Measurements from ENCODE around the gene RPL28. TPM values are rescaled to one million over a fixed set of nuclear protein-coding genes. Genes with fewer than 3 reads are reported as not detected.

RPL28 gene
- total and polyA plus RNA-seq, 4 donors: 116 to 535 (median 164) TPM

GRCh38 chr19:55368106-55368505 is 17.6 kb upstream of the RPL28 start:
- WGBS: 75% methylated on average over 16 of the region's 16 CpGs
- H3K27me3 ChIP-seq (ENCODE audit: control insufficient read depth in 4 of 4, insufficient read depth in 4 of 4, low read length in 3 of 4): peaks cover 0 to 11% (median 7%) of the 10 kb centered on the region in 4 donors

GRCh38 chr19:55368701-55369563 is 16.8 kb upstream of the RPL28 start:
- WGBS: 9% methylated on average over 53 of the region's 54 CpGs
- no peak for DNase-seq (ENCODE audit: low spot score)
- H3K4me3 ChIP-seq (ENCODE audit: low read depth in 1 of 3, low read length in 3 of 3): peak overlapping the region in 1 of 3 donors; percentile 4

More at GRCh38 chr19:55368106-55368505, 17.6 kb upstream of the RPL28 start:
- Histone ChIP-seq H3K9ac (ENCODE audit: low read depth in 1 of 2, low read length in 2 of 2) (no peak overlapping the region), H3K4me3 (ENCODE audit: low read depth in 1 of 3, low read length in 3 of 3) (no peak overlapping the region), H3K4me1 (ENCODE audit: control insufficient read depth in 4 of 4, insufficient read depth in 4 of 4, low read length in 3 of 4) (peaks cover 0 to 9% (median 1%) of the 10 kb centered on the region in 4 donors), H3K27ac (ENCODE audit: low read depth in 1 of 2, low read length in 2 of 2) (no peak overlapping the region), H3K36me3 (ENCODE audit: control insufficient read depth in 4 of 4, insufficient read depth in 3 of 4, low read depth in 1 of 4, low read length in 3 of 4) (no peaks in the 10 kb centered on the region), H3K9me3 (ENCODE audit: control insufficient read depth in 4 of 4, low read length in 3 of 4) (no peaks in the 10 kb centered on the region)
- no peak for DNase-seq (ENCODE audit: low spot score)
- TF ChIP-seq CTCF (IDR thresholded peaks at IDR 0.05; ENCODE audit: low read depth, low read length, missing input control) (no peak), FOXA2 (IDR thresholded peaks at IDR 0.05) (no peak), FOXA1 (IDR thresholded peaks at IDR 0.05) (no peak), GABPA (IDR thresholded peaks at IDR 0.05 in 1 of 2, conservative IDR thresholded peaks at IDR 0.05 in 1 of 2) (no peak), RXRA (IDR thresholded peaks at IDR 0.05) (no peak)

More at GRCh38 chr19:55368701-55369563, 16.8 kb upstream of the RPL28 start:
- no peak for TF ChIP-seq HNF4A (conservative IDR thresholded peaks at IDR 0.05)
- TF ChIP-seq ATF3 (IDR thresholded peaks at IDR 0.05): no peak
- TF ChIP-seq TAF1 (conservative IDR thresholded peaks at IDR 0.05): no peak
- no peak for TF ChIP-seq EGR1 (IDR thresholded peaks at IDR 0.05; ENCODE audit: low read depth in 2 of 2)
- TF ChIP-seq FOXA1 (IDR thresholded peaks at IDR 0.05): no peak
- TF ChIP-seq GABPA (IDR thresholded peaks at IDR 0.05 in 1 of 2, conservative IDR thresholded peaks at IDR 0.05 in 1 of 2): no peak
- no peak for TF ChIP-seq SP1 (IDR thresholded peaks at IDR 0.05)
- TF ChIP-seq HNF4G (IDR thresholded peaks at IDR 0.05): no peak
- no peak for TF ChIP-seq RAD21 (IDR thresholded peaks at IDR 0.05)
- TF ChIP-seq ZBTB33 (IDR thresholded peaks at IDR 0.05): no peak
- TF ChIP-seq RXRA (IDR thresholded peaks at IDR 0.05): no peak
- TF ChIP-seq REST (IDR thresholded peaks at IDR 0.05): no peak
- TF ChIP-seq FOXA2 (IDR thresholded peaks at IDR 0.05): no peak
- no peak for TF ChIP-seq MAX (IDR thresholded peaks at IDR 0.05)
- no peak for TF ChIP-seq CTCF (IDR thresholded peaks at IDR 0.05; ENCODE audit: low read depth, low read length, missing input control)
- Histone ChIP-seq H3K27ac (ENCODE audit: low read depth in 1 of 2, low read length in 2 of 2) (no peak overlapping the region), H3K4me1 (ENCODE audit: control insufficient read depth in 4 of 4, insufficient read depth in 4 of 4, low read length in 3 of 4) (peaks cover 0 to 9% (median 1%) of the 10 kb centered on the region in 4 donors), H3K9me3 (ENCODE audit: control insufficient read depth in 4 of 4, low read length in 3 of 4) (no peaks in the 10 kb centered on the region), H3K27me3 (ENCODE audit: control insufficient read depth in 4 of 4, insufficient read depth in 4 of 4, low read length in 3 of 4) (peaks cover 0 to 11% (median 7%) of the 10 kb centered on the region in 4 donors), H3K9ac (ENCODE audit: low read depth in 1 of 2, low read length in 2 of 2) (no peak overlapping the region), H3K36me3 (ENCODE audit: control insufficient read depth in 4 of 4, insufficient read depth in 3 of 4, low read depth in 1 of 4, low read length in 3 of 4) (no peaks in the 10 kb centered on the region)

Data from liver (tissue), 9 donors.